ENCODE data around the gene MAP2K3.

The MAP2K3 gene

GRCh38 chr17:21282850-21283249 lies 1.7 kb upstream of the MAP2K3 start:
- DNase-seq (ENCODE audit: low spot score), result no peak

DNA sequence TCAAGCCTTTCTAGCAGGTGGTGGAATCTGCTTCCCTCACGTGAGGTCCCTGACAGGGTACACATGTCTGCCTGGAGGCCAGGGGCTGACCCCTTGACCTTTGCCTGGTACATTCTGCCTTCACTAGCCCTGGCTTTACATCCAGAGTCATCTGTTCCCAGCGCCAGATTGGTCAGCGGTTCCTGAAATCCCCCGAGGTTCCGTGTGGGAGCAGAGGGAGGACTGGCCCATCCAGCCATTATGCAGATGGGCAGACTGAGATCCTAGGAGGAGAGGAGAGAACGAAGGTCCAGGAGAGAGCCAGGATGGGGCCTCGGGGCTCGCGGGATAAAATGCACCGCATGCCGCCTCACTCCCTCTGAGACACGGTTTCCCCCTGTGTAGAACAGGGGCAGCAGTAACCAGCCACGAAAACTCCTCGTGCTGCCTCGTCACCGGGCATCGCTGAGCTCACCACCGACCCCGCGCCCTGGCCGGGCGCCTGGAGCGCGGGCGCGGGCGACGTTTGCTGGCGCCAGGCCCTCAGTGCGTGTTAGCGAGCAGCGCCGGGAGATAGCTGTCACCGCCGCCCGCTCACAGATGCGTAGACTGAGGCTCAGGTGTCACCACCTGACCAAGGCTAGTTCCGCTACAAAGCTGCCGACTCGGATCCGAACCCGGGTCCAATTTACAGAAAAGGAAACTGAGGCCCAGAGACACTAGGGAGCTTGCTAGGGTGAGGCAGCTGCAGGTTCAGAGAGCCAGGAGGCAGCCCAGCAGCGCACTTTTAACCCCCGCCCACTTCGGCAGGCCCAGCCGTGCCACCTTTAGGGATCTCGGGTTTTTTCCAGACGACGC lies 811 bp upstream of the MAP2K3 start:
- DNase-seq (ENCODE audit: low spot score), result no peak

DNA sequence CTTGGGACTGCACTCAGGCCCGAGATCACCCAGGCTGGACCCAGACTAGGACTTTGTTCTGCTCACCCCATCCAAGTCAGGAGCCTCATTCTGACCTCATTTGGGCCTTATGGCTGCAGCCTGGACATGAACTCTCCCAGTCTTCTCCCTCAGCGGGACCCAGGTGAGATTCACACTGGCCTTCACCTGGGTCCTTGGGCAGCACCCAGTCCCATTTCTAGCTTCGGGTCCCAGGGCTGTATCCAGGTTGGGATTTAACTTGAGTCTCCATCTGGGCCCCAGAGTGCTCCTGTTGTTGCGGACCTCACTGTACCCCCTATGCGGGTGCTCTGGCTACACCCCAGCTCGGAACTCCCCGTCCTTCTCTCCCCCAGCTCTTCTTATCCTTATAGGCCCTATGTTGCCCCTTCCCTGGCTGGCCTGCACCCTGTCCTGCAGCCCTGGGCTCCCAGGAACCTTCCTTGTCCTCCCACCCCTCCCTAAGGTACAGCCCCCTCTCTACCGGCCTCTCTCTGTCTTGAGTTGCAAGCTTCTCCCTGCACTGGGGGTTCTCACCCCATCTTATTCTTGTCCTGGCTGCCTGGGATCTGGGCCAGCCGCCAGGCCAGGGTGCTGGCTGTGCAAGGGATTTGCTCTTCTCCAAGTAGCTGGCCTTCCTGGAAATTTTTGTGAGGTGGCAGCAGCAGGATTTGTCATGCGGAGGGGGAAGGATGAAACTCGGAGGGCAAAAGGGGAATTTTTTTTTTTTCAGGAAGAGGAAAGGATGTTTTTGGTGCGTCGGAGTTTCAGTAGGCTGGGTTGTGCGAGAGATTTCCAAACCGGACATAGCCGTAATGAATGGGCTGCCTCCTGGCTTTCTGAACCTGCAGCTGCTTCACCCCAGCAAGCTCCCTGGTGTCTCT lies 904 bp downstream of the MAP2K3 start:
- peak; percentile 42 for DNase-seq (ENCODE audit: low spot score)

- DNase-seq (ENCODE audit: low spot score), result no peak
Measured at GRCh38 chr17:21286066-21286770, 1.7 kb downstream of the MAP2K3 start.

- DNase-seq (ENCODE audit: low spot score), result no peak
Measured at GRCh38 chr17:21286909-21287702, 2.6 kb downstream of the MAP2K3 start.

GRCh38 chr17:21287703-21288449 lies 3.4 kb downstream of the MAP2K3 start:
- no peak for DNase-seq (ENCODE audit: low spot score)

DNA sequence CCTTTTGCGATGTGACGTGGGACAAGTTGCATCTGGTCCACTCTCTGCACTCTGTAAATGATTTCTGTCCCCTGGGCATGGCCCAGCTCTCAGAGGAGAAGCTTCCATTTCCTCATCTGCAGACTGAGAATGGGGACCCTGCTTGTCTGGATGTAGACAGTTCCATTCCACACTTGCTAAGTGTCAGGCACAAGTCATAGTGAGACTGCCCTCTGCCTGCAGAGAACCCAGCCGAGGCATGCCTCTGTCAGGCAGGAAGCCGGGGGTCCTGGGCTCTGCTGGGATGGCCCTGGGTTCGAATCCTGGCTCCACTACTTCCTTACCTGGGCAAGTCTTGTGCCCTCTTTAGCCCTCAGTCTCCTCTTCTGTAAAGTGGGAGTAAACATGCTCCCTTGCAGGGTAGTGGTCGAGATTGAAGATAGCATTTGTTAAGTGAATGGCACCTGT lies 4.1 kb downstream of the MAP2K3 start:
- DNase-seq (ENCODE audit: low spot score), result no peak

DNA sequence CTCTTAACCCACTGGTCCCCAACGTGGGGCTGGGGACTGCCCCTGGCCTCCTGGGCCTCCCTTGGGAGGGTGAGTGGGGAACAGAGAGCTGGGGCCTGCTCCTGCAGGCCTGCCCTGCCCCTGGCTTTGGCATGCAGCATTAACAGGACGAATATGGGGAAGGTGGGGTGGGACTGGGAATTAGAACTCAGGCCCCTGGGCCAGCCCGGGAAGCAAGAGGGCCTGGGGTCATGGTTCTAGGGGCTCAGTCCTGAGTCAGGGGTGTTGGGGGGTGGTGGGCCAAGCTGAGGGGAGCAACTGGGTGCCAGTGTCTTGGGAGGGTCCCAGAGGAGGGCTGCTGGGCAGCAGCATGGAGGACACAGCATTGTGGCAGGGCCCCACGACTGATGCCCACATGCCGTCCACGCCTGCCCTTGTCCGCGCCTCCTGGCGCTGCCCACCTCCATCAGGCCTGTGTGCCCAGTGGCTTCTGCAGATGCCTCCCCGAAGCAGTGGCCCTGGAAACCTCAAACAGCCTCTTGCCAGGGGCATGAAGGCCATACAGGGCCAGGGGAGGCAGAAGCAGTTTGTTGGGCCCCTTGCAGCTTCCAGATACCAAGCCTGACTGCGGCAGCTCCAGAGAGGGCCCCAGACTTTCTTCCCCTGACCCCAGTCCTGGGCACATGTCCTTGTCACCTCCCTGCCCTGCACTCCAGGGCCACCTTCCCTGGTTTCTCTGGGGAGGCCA lies 4.8 kb downstream of the MAP2K3 start:
- DNase-seq (ENCODE audit: low spot score), result no peak

- peak; percentile 84 for DNase-seq (ENCODE audit: low spot score)
Measured at GRCh38 chr17:21289902-21290571, 5.5 kb downstream of the MAP2K3 start.

- peak; percentile 68 for DNase-seq (ENCODE audit: low spot score)
Measured at GRCh38 chr17:21291357-21291756, 6.8 kb downstream of the MAP2K3 start.

DNA sequence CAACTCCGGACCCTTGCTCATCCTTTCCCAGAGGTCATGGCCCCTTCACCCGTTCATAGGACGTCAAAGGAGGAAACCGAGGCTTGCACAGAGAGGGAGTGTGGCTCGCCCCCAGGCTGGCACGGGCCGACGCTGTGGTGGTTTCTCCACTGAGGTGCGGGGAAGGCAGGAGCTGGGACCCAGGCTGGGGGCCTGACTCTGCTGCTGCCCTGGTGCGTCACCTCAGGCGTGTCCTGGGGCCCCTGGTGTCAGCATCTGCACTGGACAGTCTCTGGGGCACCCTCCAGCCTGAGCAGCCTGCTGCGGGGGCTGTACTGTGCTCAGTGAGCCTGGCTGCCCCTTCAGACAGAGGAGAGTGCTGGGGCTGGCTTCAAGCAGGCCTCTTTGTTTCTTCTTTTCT lies 7.4 kb downstream of the MAP2K3 start:
- no peak for DNase-seq (ENCODE audit: low spot score)

GRCh38 chr17:21292867-21293830 lies 8.6 kb downstream of the MAP2K3 start:
- no peak for DNase-seq (ENCODE audit: low spot score)

GRCh38 chr17:21293831-21294210 lies 9.3 kb downstream of the MAP2K3 start:
- no peak for DNase-seq (ENCODE audit: low spot score)

DNA sequence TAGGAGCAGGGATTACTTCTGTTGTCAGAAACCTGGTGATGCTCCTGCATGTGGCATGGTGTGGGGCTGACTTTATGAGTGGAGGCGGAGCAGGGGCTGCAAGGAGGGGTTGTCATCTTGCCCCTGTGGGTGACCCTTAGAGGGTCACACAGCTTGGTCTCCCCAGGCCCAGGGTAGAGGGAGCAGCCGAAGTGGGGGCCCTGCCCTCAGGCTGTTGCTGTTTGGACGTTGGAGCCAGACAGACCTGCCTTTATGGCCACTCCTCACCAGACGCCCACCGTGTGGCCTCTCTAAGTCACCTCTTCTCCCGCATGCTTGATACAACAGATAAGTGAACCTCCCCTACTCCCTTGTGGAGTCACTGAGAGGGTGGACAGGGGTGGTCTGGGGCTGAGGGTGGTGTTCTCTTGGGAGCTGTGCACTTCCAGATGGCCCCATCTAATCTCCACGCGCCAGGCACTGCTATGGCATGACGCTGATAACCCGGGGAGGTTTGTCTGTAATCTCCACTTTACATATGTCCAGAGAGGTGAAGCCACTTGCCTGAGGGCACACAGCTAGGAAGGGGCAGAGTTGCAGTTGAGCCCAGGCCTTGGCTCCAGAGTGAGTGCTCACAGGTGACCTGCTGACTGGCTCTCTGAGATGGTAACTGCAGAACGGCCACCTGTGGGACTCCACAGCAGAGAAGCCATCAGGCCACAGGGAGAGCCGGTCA lies 10.0 kb downstream of the MAP2K3 start:
- DNase-seq (ENCODE audit: low spot score), result no peak

- no peak for DNase-seq (ENCODE audit: low spot score)
Measured at GRCh38 chr17:21295036-21295952, 10.8 kb downstream of the MAP2K3 start.

All from cerebellar cortex (tissue), 1 donor.